Activated naive CD8-positive, alpha-beta T cell treated with anti-CD3 and anti-CD28 coated beads, Interleukin-2, amount 10 ng/mL, durations not matched to agents 7 days and 5 days (primary cell): Measurements from ENCODE around the gene CYP4F22. TPM values are rescaled to one million over a fixed set of nuclear protein-coding genes. Genes with fewer than 3 reads are reported as not detected.
A peak's percentile ranks its signal among the peaks of the same experiment; 100 is the strongest.

ENCODE experiments used
- ATAC-seq: fragments of 150-1000 bp; cut with Tn5 transposase; one replicate; pipeline ENCODE4 v1.10.0; 2021; ENCODE audit warnings: low read depth, moderate library complexity
- POLR2A ChIA-PET: fragments of 350-600 bp; sonication (Branson Sonifier 250); formaldehyde crosslinking; loops from one replicate; lab custom pipeline; 2021; ENCODE audit warnings: antibody characterized with exemption; lab: Charles Lee
- DNase-seq: peaks from one replicate; pipeline ENCODE4 v3.0.0; 2021
- H3K27ac Mint-ChIP-seq: one replicate; pipeline ENCODE4 v1.8.0; 2022; ENCODE audit warnings: mild to moderate bottlenecking, mixed read lengths
- H3K27me3 Mint-ChIP-seq: one replicate; pipeline ENCODE4 v1.8.0; 2022; ENCODE audit warnings: mild to moderate bottlenecking, moderate library complexity, mixed read lengths
- H3K36me3 Mint-ChIP-seq: one replicate; pipeline ENCODE4 v1.8.0; 2021; ENCODE audit warnings: mild to moderate bottlenecking, mixed read lengths
- H3K4me1 Mint-ChIP-seq: one replicate; pipeline ENCODE4 v1.8.0; 2021; ENCODE audit warnings: mixed read lengths
- H3K4me3 Mint-ChIP-seq: one replicate; pipeline ENCODE4 v1.8.0; 2022; ENCODE audit warnings: mild to moderate bottlenecking, moderate library complexity, mixed read lengths
- H3K9me3 Mint-ChIP-seq: one replicate; pipeline ENCODE4 v1.8.0; 2021; ENCODE audit warnings: mixed read lengths
- total RNA-seq, 2 experiments: library from RNA; stranded (reverse); gene quantifications; one replicate each; pipeline ENCODE4 v1.2.3, GENCODE V29; 2021

Gene CYP4F22
- total RNA-seq, 2 experiments from 2014 or later = 3.2 to 3.4 TPM

DNA sequence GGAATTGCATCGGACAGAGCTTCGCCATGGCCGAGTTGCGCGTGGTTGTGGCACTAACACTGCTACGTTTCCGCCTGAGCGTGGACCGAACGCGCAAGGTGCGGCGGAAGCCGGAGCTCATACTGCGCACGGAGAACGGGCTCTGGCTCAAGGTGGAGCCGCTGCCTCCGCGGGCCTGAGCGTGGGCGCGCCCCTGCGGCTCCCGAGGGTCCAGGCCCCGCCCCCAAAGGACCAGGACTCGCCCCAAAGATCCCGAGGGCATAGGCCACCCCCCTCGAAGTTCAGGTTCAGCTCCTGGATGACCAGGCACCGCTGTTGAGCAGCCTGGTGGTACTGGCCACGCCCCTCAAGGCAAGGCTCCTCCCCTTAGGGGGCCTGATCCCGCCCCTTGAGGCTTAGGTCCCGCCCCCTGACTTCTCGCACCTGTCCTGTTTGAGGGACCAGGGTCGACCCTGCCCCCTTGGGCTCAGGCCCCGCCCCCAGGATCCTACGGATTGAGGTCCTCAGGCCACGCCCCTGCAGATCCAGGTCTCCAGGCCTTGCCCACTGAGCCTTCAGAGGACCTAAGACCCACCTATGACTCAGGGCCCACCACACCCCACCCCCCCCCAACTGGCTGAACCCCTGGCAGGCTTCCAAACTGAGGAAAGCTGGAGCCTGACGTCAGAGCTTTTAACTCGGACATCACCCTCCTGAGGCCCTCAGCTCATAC is 43.1 kb downstream of the CYP4F22 start:
- H3K4me3 Mint-ChIP-seq = peak overlapping the region; percentile 75
- peaks cover 2% of the 10 kb centered on the region for H3K36me3 Mint-ChIP-seq
- POLR2A ChIA-PET = interaction anchor here (0.6 to 4.1 kb wide), 17 partner anchors 14 to 219 kb away, joined by 3 to 27 read pairs (median 5); partner anchors contain the start of genes AKAP8, AKAP8L, BRD4 and RASAL3
- H3K27ac Mint-ChIP-seq = peak overlapping the region; percentile 78
- peak; percentile 85 for DNase-seq
- no peaks in the 10 kb centered on the region for H3K9me3 Mint-ChIP-seq
- no peaks in the 10 kb centered on the region for H3K27me3 Mint-ChIP-seq
- peak; percentile 60 for ATAC-seq
- H3K4me1 Mint-ChIP-seq = peaks cover 19% of the 10 kb centered on the region

- Mint-ChIP-seq H3K4me1 (peaks cover 24% of the 10 kb centered on the region), H3K36me3 (no peaks in the 10 kb centered on the region), H3K27ac (no peak overlapping the region), H3K4me3 (peak overlapping the region; percentile 92), H3K9me3 (no peaks in the 10 kb centered on the region), H3K27me3 (peaks cover 2% of the 10 kb centered on the region)
- POLR2A ChIA-PET = interaction anchor here (0.6 to 2.2 kb wide), 13 partner anchors 22 to 377 kb away, joined by 3 to 13 read pairs (median 4); partner anchors contain the start of genes AKAP8L and WIZ
- DNase-seq (no peak), ATAC-seq (no peak)
These were observed 46.7 kb downstream of the CYP4F22 start for GRCh38 chr19:15555021-15555420.

GRCh38 chr19:15555759-15556633 is 47.7 kb downstream of the CYP4F22 start:
- Mint-ChIP-seq H3K4me1 (peaks cover 18% of the 10 kb centered on the region), H3K27ac (peak overlapping the region; percentile 86), H3K4me3 (peak overlapping the region; percentile 92), H3K27me3 (peaks cover 3% of the 10 kb centered on the region), H3K9me3 (no peaks in the 10 kb centered on the region), H3K36me3 (no peaks in the 10 kb centered on the region)
- peak; percentile 99 for DNase-seq
- peak; percentile 84 for ATAC-seq
- POLR2A ChIA-PET = interaction anchor here (0.6 to 2.2 kb wide), 15 partner anchors 23 to 378 kb away, joined by 3 to 29 read pairs (median 5); partner anchors contain the start of genes AKAP8 and AKAP8L

DNA sequence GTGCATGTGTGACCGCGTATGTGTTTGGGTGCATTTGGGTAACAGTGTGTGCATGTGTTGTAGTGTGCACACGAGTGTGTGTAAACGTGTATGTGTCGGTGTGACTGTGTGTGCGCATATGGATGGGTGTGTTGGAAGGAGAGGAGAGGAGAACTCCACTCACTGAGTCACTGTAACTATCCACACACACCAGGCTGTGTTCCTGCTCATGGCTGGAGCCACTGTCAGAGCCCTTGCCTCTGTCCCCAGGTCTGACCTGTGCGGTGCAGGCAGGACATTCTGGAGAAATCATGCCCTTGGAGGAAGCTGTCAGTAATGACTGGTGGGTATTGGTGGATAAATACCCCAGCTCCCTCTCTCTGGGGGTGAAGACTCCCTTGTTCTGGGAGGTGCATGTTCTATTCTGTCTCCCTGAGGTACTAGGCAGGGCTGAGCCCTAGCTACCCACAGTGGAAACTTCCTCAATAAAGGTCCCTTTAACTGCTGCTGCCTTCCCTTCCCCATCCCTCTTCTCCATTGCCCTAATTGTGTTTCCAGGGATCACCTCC is 48.4 kb downstream of the CYP4F22 start:
- Mint-ChIP-seq H3K36me3 (no peaks in the 10 kb centered on the region), H3K27me3 (peaks cover 4% of the 10 kb centered on the region), H3K4me3 (peak overlapping the region; percentile 92), H3K4me1 (peaks cover 16% of the 10 kb centered on the region), H3K9me3 (no peaks in the 10 kb centered on the region), H3K27ac (peak overlapping the region; percentile 86)
- ATAC-seq = peak; percentile 2
- DNase-seq = no peak
- POLR2A ChIA-PET = interaction anchor here (1.5 kb wide), 1 partner anchor 138 kb away, joined by 10 read pairs; the partner anchor contains the start of gene AKAP8L

DNA sequence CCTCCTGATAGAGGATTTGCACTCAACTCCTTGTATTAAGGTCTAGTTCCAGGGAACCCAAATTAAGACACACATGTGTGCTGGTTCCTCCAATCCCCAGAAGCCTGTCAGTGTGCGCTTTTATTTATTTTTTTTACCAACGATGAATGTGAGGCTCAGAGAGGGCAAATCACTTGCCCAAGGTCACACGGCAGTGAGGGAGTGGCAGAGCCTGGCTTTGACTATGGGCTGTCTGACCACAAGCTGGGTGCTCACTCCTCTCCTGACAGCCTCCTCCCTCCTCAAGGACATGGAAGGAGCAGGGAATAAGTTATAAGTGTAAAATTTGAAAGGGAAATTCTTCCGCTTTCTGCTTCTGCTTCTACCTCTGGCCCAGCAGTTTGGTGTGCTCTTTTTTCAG is 48.9 kb downstream of the CYP4F22 start:
- POLR2A ChIA-PET = interaction anchor here (1.5 kb wide), 1 partner anchor 139 kb away, joined by 10 read pairs; the partner anchor contains the start of gene AKAP8L
- DNase-seq (no peak), ATAC-seq (no peak)
- H3K4me3 Mint-ChIP-seq = no peak overlapping the region
- no peaks in the 10 kb centered on the region for H3K9me3 Mint-ChIP-seq
- no peak overlapping the region for H3K27ac Mint-ChIP-seq
- H3K27me3 Mint-ChIP-seq = peaks cover 4% of the 10 kb centered on the region
- H3K4me1 Mint-ChIP-seq = peaks cover 16% of the 10 kb centered on the region
- H3K36me3 Mint-ChIP-seq = no peaks in the 10 kb centered on the region

- Mint-ChIP-seq H3K36me3 (no peaks in the 10 kb centered on the region), H3K4me1 (no peaks in the 10 kb centered on the region), H3K27me3 (peaks cover 17% of the 10 kb centered on the region), H3K27ac (no peak overlapping the region), H3K4me3 (no peak overlapping the region), H3K9me3 (no peaks in the 10 kb centered on the region)
- ATAC-seq (no peak), DNase-seq (no peak)
- POLR2A ChIA-PET = no interaction called here
These were observed 53.8 kb downstream of the CYP4F22 start for GRCh38 chr19:15562145-15562544.

DNA sequence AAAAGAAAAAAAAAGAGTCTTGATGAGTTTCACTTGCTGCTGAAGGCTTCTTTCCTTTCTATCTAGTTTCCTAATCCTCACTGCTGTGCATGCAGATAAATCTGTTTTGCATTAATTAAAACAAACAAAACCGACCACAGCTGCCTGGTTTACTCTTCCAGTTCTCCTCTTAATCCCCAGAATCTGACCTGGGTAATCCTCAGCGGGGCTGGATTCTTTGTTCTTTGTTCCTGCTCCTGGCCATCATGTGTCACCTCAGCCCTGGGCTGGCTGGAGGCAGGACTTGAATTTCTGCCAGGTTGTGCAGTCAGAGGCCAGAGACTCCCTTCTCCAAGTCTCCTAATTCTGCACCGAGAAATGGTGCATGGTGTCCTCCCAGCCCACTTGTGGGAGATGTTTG is 54.5 kb downstream of the CYP4F22 start:
- POLR2A ChIA-PET = no interaction called here
- H3K36me3 Mint-ChIP-seq = no peaks in the 10 kb centered on the region

DNA sequence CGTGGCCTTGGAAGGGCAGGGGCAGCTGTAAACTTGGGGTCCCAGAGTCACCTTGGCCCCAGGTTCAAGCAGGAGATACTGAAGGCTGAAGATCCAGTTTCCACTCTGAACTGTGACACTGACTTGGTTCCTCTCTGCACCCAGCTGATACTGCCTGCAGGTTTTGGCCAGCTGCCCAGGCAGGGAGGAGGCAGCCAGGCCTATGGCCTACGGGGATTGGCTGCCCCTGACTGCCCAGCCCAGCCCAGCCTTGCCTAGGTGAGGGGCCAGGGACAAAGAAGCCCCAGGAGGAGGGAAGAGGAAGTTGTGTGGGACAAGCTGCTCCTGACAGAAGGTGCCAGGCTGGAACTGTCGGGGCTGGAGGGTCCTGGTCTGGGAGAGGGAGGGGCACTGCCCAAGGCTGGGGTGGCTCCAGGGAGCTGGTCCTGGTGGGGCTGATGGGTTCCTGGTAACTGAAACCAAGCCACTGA is 55.0 kb downstream of the CYP4F22 start:
- no peaks in the 10 kb centered on the region for H3K4me1 Mint-ChIP-seq
- DNase-seq (no peak), ATAC-seq (no peak)
- no peaks in the 10 kb centered on the region for H3K36me3 Mint-ChIP-seq
- H3K4me3 Mint-ChIP-seq = no peak overlapping the region
- no peak overlapping the region for H3K27ac Mint-ChIP-seq
- peaks cover 22% of the 10 kb centered on the region for H3K27me3 Mint-ChIP-seq
- POLR2A ChIA-PET = no interaction called here
- no peaks in the 10 kb centered on the region for H3K9me3 Mint-ChIP-seq

More for the DNA sequence above, 54.5 kb downstream of the CYP4F22 start:
- DNase-seq (no peak), ATAC-seq (no peak)
- Mint-ChIP-seq H3K4me3 (no peak overlapping the region), H3K27ac (no peak overlapping the region), H3K4me1 (no peaks in the 10 kb centered on the region), H3K9me3 (no peaks in the 10 kb centered on the region), H3K27me3 (peaks cover 17% of the 10 kb centered on the region)

DNA sequence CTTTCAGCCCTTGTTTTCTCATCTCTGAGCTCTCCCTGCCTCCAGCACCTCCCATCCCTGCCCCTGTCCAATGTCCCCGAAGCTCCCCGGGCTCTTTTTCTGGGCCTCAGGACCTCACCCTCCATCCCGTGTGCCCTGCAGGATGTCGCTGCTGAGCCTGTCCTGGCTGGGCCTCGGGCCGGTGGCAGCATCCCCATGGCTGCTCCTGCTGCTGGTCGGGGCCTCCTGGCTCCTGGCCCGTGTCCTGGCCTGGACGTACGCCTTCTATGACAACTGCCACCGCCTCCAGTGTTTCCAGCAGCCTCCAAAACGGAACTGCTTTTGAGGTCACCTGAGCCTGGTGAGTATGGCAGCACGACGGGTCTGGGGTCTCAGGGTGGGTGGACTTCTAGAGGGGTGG is 55.6 kb downstream of the CYP4F22 start:
- Mint-ChIP-seq H3K27ac (no peak overlapping the region), H3K27me3 (peaks cover 22% of the 10 kb centered on the region), H3K36me3 (no peaks in the 10 kb centered on the region), H3K4me3 (no peak overlapping the region), H3K9me3 (no peaks in the 10 kb centered on the region), H3K4me1 (no peaks in the 10 kb centered on the region)
- POLR2A ChIA-PET = no interaction called here
- no peak for ATAC-seq
- no peak for DNase-seq

DNA sequence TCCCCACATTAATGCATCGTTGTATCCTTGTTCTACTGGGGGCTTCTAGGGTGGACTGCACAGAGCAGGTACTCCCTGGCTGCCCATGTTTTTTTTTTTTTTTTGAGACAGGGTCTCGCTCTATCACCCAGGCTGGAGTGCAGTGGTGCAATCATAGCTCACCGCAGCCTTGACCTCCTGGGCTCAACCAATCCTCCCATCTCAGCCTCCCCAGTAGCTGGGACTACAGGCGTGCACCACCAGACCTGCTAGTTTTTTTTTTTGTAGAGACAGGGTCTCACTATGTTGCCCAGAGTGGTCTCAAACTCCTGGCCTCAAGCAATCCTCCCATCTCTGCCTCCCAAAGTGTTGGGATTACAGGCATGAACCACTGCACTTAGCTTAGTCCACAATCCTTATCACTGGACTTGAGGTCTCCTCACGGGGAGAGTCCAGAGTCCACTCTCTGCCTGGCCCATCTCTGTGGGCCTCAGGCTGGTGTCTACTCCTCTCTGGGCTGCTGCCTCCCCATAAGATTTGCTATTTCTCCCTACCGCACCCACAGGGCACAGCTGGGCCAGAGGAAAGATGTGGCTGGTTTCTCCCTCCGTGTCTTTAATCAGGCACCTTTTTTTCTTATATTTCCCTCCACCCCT is 56.3 kb downstream of the CYP4F22 start:
- DNase-seq = no peak
- H3K4me1 Mint-ChIP-seq = no peaks in the 10 kb centered on the region
- POLR2A ChIA-PET = interaction anchor here (0.6 to 0.9 kb wide), 2 partner anchors 13 to 114 kb away, joined by 3 read pairs; no protein-coding TSS in a partner anchor
- H3K27ac Mint-ChIP-seq = no peak overlapping the region
- no peaks in the 10 kb centered on the region for H3K9me3 Mint-ChIP-seq
- ATAC-seq = no peak
- H3K36me3 Mint-ChIP-seq = no peaks in the 10 kb centered on the region
- H3K27me3 Mint-ChIP-seq = peaks cover 22% of the 10 kb centered on the region
- no peak overlapping the region for H3K4me3 Mint-ChIP-seq

- DNase-seq (no peak), ATAC-seq (no peak)
- Mint-ChIP-seq H3K4me1 (no peaks in the 10 kb centered on the region), H3K36me3 (no peaks in the 10 kb centered on the region), H3K9me3 (no peaks in the 10 kb centered on the region), H3K4me3 (no peak overlapping the region), H3K27ac (no peak overlapping the region), H3K27me3 (peaks cover 21% of the 10 kb centered on the region)
- POLR2A ChIA-PET = no interaction called here
These were observed 62.1 kb downstream of the CYP4F22 start for GRCh38 chr19:15570420-15570819.

DNA sequence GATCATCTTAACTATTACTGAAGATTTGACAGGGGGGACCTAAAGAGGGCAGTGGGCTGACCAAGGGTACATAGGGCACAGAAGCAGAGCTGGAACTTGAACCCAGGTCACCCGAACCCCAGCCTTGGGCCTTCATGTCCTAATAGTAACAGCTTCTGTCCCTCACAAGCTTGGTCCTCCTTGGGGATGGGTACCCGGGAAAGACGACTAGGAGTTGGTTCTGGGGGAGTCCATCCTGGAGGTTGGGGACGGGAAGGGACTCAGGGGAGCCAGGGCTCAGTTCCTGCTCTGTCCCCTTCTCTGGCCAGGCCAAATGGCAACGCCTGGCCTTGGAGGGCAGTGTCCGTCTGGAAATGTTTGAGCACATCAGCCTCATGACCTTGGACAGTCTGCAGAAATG is 67.1 kb downstream of the CYP4F22 start:
- H3K27me3 Mint-ChIP-seq = peaks cover 6% of the 10 kb centered on the region
- POLR2A ChIA-PET = no interaction called here

More for the DNA sequence above, 67.1 kb downstream of the CYP4F22 start:
- Mint-ChIP-seq H3K36me3 (no peaks in the 10 kb centered on the region), H3K27ac (no peak overlapping the region), H3K4me3 (no peak overlapping the region), H3K9me3 (no peaks in the 10 kb centered on the region), H3K4me1 (no peaks in the 10 kb centered on the region)
- DNase-seq = no peak
- no peak for ATAC-seq
